BE2C (cell line): ENCODE results near the gene GFY.

Experiments used
- DNase-seq: peaks from one replicate; pipeline ENCODE4 v3.0.0-alpha.2; 2020
- H3K27me3 ChIP-seq: fragments of 250-450 bp; sonication (Bioruptor Pico); 2 replicates; pipeline ENCODE4 v1.5.1; 2020; ENCODE audit warnings: mild to moderate bottlenecking
- H3K36me3 ChIP-seq: fragments of 250-450 bp; sonication (Bioruptor Pico); 2 replicates; pipeline ENCODE4 v1.5.1; 2020; ENCODE audit warnings: mild to moderate bottlenecking
- H3K4me1 ChIP-seq: fragments of 250-450 bp; sonication (Bioruptor Pico); 2 replicates; pipeline ENCODE4 v1.5.1; 2020
- H3K4me3 ChIP-seq: 2 replicates; pipeline ENCODE4 v1.5.1; 2011; ENCODE audit warnings: low read depth, low read length
- H3K9me3 ChIP-seq: fragments of 250-450 bp; sonication (Bioruptor Pico); 2 replicates; pipeline ENCODE4 v1.5.1; 2020
- CTCF ChIP-seq: IDR thresholded peaks from 2 replicates; pipeline ENCODE4 v1.5.1; 2012; ENCODE audit warnings: mild to moderate bottlenecking, low read depth, low read length

The GFY gene

GRCh38 chr19:49423071-49423984 lies 1.9 kb upstream of the GFY start, which contains the start of gene PTH2:
Gene PTH2 (minus strand): TSS chr19:49423441. CDS start chr19:49423339, 102 bp downstream.
- peaks cover 77% of the 10 kb centered on the region for H3K27me3 ChIP-seq
- peaks cover 11% of the 10 kb centered on the region for H3K4me1 ChIP-seq
- H3K4me3 ChIP-seq: no peak within 1 kb of the TSS
- H3K36me3 ChIP-seq: no peaks in the 10 kb centered on the region
- no peak for DNase-seq
- TF ChIP-seq CTCF: no peak
- no peaks in the 10 kb centered on the region for H3K9me3 ChIP-seq

GRCh38 chr19:49423985-49424303 lies 1.2 kb upstream of the GFY start:
- Histone ChIP-seq H3K4me1 (peaks cover 11% of the 10 kb centered on the region), H3K9me3 (no peaks in the 10 kb centered on the region), H3K27me3 (peaks cover 81% of the 10 kb centered on the region), H3K4me3 (no peak overlapping the region), H3K36me3 (no peaks in the 10 kb centered on the region)
- no peak for TF ChIP-seq CTCF
- no peak for DNase-seq

- no peaks in the 10 kb centered on the region for H3K9me3 ChIP-seq
- peaks cover 84% of the 10 kb centered on the region for H3K27me3 ChIP-seq
- no peak overlapping the region for H3K4me3 ChIP-seq
- H3K4me1 ChIP-seq: peaks cover 7% of the 10 kb centered on the region
- no peaks in the 10 kb centered on the region for H3K36me3 ChIP-seq
- DNase-seq: peak; percentile 51
- TF ChIP-seq CTCF: no peak
Measured at GRCh38 chr19:49425922-49426592, 869 bp downstream of the GFY start.

- H3K27me3 ChIP-seq: peaks cover 81% of the 10 kb centered on the region
Measured at GRCh38 chr19:49427339-49427738, 2.2 kb downstream of the GFY start.

GRCh38 chr19:49427855-49428546 lies 2.8 kb downstream of the GFY start:
- no peak for TF ChIP-seq CTCF
- peak; percentile 39 for DNase-seq
- H3K27me3 ChIP-seq: peaks cover 81% of the 10 kb centered on the region
- peak overlapping the region; percentile 34 for H3K4me3 ChIP-seq
- H3K9me3 ChIP-seq: no peaks in the 10 kb centered on the region
- H3K4me1 ChIP-seq: no peaks in the 10 kb centered on the region
- H3K36me3 ChIP-seq: no peaks in the 10 kb centered on the region

More at GRCh38 chr19:49427339-49427738, 2.2 kb downstream of the GFY start:
- Histone ChIP-seq H3K4me3 (no peak overlapping the region), H3K4me1 (no peaks in the 10 kb centered on the region), H3K9me3 (no peaks in the 10 kb centered on the region), H3K36me3 (no peaks in the 10 kb centered on the region)
- no peak for DNase-seq
- TF ChIP-seq CTCF: no peak
